ENCODE measurements around the gene TRAPPC12. TPM values are rescaled to one million over a fixed set of nuclear protein-coding genes. Genes with fewer than 3 reads are reported as not detected.

The TRAPPC12 gene
- total RNA-seq, 1 experiment from 2014 or later = 72.8 TPM

DNA sequence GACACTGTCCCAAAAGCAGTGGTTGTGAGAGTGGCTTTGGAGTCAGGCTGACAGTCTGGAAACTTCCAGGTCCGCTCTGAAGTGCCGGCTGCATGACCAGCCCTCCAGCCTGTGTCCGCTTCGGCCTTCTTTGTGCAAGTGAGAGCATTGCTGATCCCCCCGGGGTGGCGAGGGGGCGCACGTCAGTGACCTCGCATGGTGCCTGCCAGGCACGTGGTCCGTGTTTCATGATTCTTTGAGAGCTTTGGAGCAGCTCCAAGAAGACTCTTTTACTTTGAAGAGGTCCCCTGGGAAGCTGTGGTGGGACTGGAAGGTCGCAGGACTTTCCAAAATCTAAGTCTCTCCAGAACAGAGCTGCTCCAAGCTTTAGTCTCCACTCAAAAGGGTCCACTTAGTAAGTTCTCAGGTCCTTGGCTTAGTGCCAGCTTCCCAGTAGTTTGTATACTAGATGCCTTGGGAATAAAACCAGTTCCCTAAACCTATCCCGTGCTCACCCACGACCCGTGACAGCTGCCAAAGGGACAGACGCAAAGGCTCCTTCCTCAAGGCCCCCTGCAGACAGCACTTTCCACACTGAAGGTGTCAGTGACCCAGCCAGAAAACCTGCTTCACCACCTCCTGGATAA lies 71.0 kb downstream of the TRAPPC12 start:
- H3K4me3 Mint-ChIP-seq = no peak overlapping the region
- no peak for TF ChIP-seq SOX15 (CRISPR knock-in tag; IDR thresholded peaks at IDR 0.05)
- TF ChIP-seq, protein P1, sequence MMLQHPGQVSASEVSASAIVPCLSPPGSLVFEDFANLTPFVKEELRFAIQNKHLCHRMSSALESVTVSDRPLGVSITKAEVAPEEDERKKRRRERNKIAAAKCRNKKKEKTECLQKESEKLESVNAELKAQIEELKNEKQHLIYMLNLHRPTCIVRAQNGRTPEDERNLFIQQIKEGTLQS (CRISPR knock-in tag; conservative IDR thresholded peaks at IDR 0.05) = no peak
- TF ChIP-seq, protein P2, sequence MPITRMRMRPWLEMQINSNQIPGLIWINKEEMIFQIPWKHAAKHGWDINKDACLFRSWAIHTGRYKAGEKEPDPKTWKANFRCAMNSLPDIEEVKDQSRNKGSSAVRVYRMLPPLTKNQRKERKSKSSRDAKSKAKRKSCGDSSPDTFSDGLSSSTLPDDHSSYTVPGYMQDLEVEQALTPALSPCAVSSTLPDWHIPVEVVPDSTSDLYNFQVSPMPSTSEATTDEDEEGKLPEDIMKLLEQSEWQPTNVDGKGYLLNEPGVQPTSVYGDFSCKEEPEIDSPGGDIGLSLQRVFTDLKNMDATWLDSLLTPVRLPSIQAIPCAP (CRISPR knock-in tag; IDR thresholded peaks at IDR 0.05) = no peak
- no peak for TF ChIP-seq RELA (CRISPR knock-in tag; IDR thresholded peaks at IDR 0.05; ENCODE audit: borderline replicate concordance)
- no peak for TF ChIP-seq CREM (CRISPR knock-in tag; IDR thresholded peaks at IDR 0.05)
- TF ChIP-seq, protein P3, sequence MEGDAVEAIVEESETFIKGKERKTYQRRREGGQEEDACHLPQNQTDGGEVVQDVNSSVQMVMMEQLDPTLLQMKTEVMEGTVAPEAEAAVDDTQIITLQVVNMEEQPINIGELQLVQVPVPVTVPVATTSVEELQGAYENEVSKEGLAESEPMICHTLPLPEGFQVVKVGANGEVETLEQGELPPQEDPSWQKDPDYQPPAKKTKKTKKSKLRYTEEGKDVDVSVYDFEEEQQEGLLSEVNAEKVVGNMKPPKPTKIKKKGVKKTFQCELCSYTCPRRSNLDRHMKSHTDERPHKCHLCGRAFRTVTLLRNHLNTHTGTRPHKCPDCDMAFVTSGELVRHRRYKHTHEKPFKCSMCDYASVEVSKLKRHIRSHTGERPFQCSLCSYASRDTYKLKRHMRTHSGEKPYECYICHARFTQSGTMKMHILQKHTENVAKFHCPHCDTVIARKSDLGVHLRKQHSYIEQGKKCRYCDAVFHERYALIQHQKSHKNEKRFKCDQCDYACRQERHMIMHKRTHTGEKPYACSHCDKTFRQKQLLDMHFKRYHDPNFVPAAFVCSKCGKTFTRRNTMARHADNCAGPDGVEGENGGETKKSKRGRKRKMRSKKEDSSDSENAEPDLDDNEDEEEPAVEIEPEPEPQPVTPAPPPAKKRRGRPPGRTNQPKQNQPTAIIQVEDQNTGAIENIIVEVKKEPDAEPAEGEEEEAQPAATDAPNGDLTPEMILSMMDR (IDR thresholded peaks at IDR 0.05) = no peak
- TF ChIP-seq SMAD3 (CRISPR knock-in tag; IDR thresholded peaks at IDR 0.05; ENCODE audit: borderline replicate concordance) = no peak
- no peak for TF ChIP-seq ZNF263 (CRISPR knock-in tag; IDR thresholded peaks at IDR 0.05; ENCODE audit: low read depth)
- no peak overlapping the region for H3K27ac Mint-ChIP-seq
- H3K36me3 Mint-ChIP-seq = peaks cover 18% of the 10 kb centered on the region
- DNase-seq (ENCODE audit: low spot score) = no peak
- H3K4me1 Mint-ChIP-seq = 0 out of 2 replicates have a peak, but pooled peaks cover 2% of the 10 kb centered on the region
- ATAC-seq = no peak
- no peaks in the 10 kb centered on the region for H3K27me3 Mint-ChIP-seq (ENCODE audit: low read depth)
- ChIA-PET CTCF (interaction anchor here (1.3 to 1.4 kb wide), 2 partner anchors 12 to 27 kb away, joined by 5 read pairs; no protein-coding TSS in a partner anchor), POLR2A (interaction anchor here (0.6 kb wide), 1 partner anchor 35 kb away, joined by 3 read pairs; no protein-coding TSS in a partner anchor)
- no peaks in the 10 kb centered on the region for H3K9me3 Mint-ChIP-seq

DNA sequence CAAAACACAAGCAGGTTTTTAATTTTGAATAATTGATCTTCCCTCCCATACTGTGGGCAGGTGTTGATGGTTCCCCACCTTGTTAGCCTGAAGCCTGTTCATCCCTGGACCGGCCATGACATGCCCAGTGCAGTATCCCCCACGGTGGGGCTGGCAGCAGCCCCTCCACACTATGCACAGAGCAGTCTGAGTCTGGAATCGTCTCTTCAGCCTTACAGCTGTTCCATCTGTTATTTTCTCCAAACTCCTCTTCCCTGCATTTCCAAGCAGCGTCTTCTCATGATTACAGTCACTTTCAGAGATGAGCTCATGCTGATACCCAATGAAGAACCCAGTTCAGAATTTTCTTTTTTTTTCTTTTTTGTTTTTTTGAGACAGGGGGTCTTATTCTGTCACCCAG lies 71.7 kb downstream of the TRAPPC12 start:
- Mint-ChIP-seq H3K4me3 (no peak overlapping the region), H3K9me3 (no peaks in the 10 kb centered on the region), H3K27ac (no peak overlapping the region), H3K27me3 (ENCODE audit: low read depth) (no peaks in the 10 kb centered on the region), H3K4me1 (0 out of 2 replicates have a peak, but pooled peaks cover 2% of the 10 kb centered on the region), H3K36me3 (peaks cover 16% of the 10 kb centered on the region)
- ATAC-seq = no peak
- CTCF ChIA-PET = interaction anchor here (1.3 to 1.4 kb wide), 2 partner anchors 11 to 28 kb away, joined by 5 read pairs; no protein-coding TSS in a partner anchor
- POLR2A ChIA-PET = interaction anchor here (0.6 kb wide), 1 partner anchor 36 kb away, joined by 3 read pairs; no protein-coding TSS in a partner anchor
- no peak for DNase-seq (ENCODE audit: low spot score)
- TF ChIP-seq NFE2L1 (CRISPR knock-in tag; IDR thresholded peaks at IDR 0.05) (no peak), ZNF423 (CRISPR knock-in tag; IDR thresholded peaks at IDR 0.05) (no peak), NFATC4 (CRISPR knock-in tag; IDR thresholded peaks at IDR 0.05) (no peak), IRF2 (CRISPR knock-in tag; IDR thresholded peaks at IDR 0.05; ENCODE audit: borderline replicate concordance, low read depth) (no peak), TCF7 (CRISPR knock-in tag; IDR thresholded peaks at IDR 0.05; ENCODE audit: low read depth) (no peak), CREM (CRISPR knock-in tag; IDR thresholded peaks at IDR 0.05) (no peak)

DNA sequence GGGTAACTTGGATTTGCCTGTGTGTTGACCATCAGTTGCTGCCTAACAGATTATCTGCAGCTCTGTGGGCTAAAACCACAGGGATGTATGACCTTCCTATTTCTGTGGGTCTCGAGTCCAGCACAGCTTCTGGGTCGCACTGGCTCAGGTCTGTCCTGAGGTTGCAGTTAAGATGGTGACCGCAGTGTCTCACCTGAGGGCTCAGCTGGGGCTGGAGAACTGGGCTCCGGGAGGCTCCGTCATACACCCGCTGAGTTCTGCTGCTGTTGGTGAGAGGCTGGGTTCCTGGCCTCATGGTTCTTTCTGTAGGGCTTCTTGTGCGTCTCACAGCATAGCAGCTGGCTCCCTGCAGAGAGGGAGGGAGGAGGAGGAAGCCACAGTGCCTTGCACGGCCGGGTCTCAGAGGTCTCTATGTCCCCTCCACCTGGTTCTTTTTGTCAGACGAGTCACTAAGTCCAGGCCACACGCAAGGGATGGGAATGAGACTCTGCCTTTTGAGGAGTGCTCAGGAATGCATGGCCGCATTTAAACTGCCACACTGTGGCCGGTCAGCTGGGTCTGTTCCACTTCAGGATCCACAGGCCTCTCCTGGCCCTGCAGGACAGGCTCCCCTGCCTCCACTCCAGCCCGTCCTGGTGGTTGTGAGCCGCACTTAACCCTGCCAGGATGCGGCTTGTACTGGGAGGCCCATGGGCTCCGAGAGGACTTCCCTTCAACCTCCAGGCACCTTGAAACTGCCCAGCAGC lies 72.6 kb downstream of the TRAPPC12 start:
- no peak overlapping the region for H3K27ac Mint-ChIP-seq
- TF ChIP-seq, protein P4, sequence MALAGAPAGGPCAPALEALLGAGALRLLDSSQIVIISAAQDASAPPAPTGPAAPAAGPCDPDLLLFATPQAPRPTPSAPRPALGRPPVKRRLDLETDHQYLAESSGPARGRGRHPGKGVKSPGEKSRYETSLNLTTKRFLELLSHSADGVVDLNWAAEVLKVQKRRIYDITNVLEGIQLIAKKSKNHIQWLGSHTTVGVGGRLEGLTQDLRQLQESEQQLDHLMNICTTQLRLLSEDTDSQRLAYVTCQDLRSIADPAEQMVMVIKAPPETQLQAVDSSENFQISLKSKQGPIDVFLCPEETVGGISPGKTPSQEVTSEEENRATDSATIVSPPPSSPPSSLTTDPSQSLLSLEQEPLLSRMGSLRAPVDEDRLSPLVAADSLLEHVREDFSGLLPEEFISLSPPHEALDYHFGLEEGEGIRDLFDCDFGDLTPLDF (CRISPR knock-in tag; IDR thresholded peaks at IDR 0.05) = no peak
- TF ChIP-seq NFATC4 (CRISPR knock-in tag; IDR thresholded peaks at IDR 0.05) (no peak), ZNF121 (CRISPR knock-in tag; IDR thresholded peaks at IDR 0.05) (no peak), TCF7 (CRISPR knock-in tag; IDR thresholded peaks at IDR 0.05; ENCODE audit: low read depth) (no peak), GTF2I (CRISPR knock-in tag; conservative IDR thresholded peaks at IDR 0.05) (no peak), HMGA2 (CRISPR knock-in tag; IDR thresholded peaks at IDR 0.05) (no peak), ZNF396 (CRISPR knock-in tag; IDR thresholded peaks at IDR 0.05; ENCODE audit: borderline replicate concordance) (no peak), PRRX2 (CRISPR knock-in tag; IDR thresholded peaks at IDR 0.05) (no peak), EMX1 (CRISPR knock-in tag; IDR thresholded peaks at IDR 0.05) (no peak)
- TF ChIP-seq, protein P3 (IDR thresholded peaks at IDR 0.05) = no peak

More for the DNA sequence above, 72.6 kb downstream of the TRAPPC12 start:
- H3K36me3 Mint-ChIP-seq = peaks cover 18% of the 10 kb centered on the region
- ATAC-seq (peak; percentile 34; the same call in 1 of the 2 replicates), DNase-seq (ENCODE audit: low spot score) (no peak)
- H3K4me1 Mint-ChIP-seq = 0 out of 2 replicates have a peak, but pooled peaks cover 2% of the 10 kb centered on the region
- ChIA-PET CTCF (interaction anchor here (0.8 to 1.8 kb wide), 2 partner anchors 8 kb away, joined by 3 to 8 read pairs; no protein-coding TSS in a partner anchor), POLR2A (interaction anchor here (0.6 kb wide), 1 partner anchor 72 kb away, joined by 3 read pairs; no protein-coding TSS in a partner anchor)
- no peak overlapping the region for H3K4me3 Mint-ChIP-seq
- no peaks in the 10 kb centered on the region for H3K9me3 Mint-ChIP-seq
- no peaks in the 10 kb centered on the region for H3K27me3 Mint-ChIP-seq (ENCODE audit: low read depth)
